H1 (cell line): Measurements from ENCODE around the gene ODAD3. TPM values are rescaled to one million over a fixed set of nuclear protein-coding genes. Genes with fewer than 3 reads are reported as not detected.

ENCODE experiments used
- CTCF ChIA-PET: fragments of 300-600 bp; sonication (Branson Sonifier 250); formaldehyde crosslinking; loops from one replicate; lab custom pipeline; 2021; ENCODE audit not compliant: partially characterized antibody; lab: Charles Lee
- POLR2A ChIA-PET: fragments of 300-600 bp; sonication (Branson Sonifier 250); formaldehyde crosslinking; loops from one replicate; lab custom pipeline; 2021; ENCODE audit warnings: inconsistent platforms; ENCODE audit not compliant: partially characterized antibody; lab: Charles Lee
- DNase-seq, 2 experiments: peaks; one replicate each; pipeline versions ENCODE4 v3.0.0 to v3.0.0-alpha.2; 2010 to 2022; ENCODE audit warnings: low spot score in 2 of 2, low read depth in 1 of 2, mixed read lengths in 1 of 2
- FAIRE-seq: peaks from 2 replicates; lab custom pipeline; 2011; peaks lifted over from hg19 to GRCh38; lab: Jason Lieb, UNC
- H2AFZ ChIP-seq: 2 replicates; pipeline ENCODE4 v1.8.1; 2012; ENCODE audit warnings: low read length, inconsistent platforms
- H2AK5ac ChIP-seq: 2 replicates; pipeline ENCODE4 v1.6.1; 2013; ENCODE audit warnings: low read depth, low read length
- H2BK120ac ChIP-seq: replicated peaks from 2 replicates; pipeline ENCODE3; 2013; ENCODE audit warnings: low read depth, low read length, inconsistent platforms
- H2BK12ac ChIP-seq: 2 replicates; pipeline ENCODE4 v1.6.1; 2013; ENCODE audit warnings: low read depth, low read length
- H2BK15ac ChIP-seq: 2 replicates; pipeline ENCODE4 v1.6.1; 2013; ENCODE audit warnings: low read length
- H2BK20ac ChIP-seq: 2 replicates; pipeline ENCODE4 v1.6.1; 2013; ENCODE audit warnings: low read length
- H2BK5ac ChIP-seq: 2 replicates; pipeline ENCODE4 v1.6.1; 2013; ENCODE audit warnings: low read depth, low read length
- H3K14ac ChIP-seq: 2 replicates; pipeline ENCODE4 v1.6.1; 2013; ENCODE audit warnings: inconsistent platforms; ENCODE audit not compliant: insufficient read length
- H3K18ac ChIP-seq: 2 replicates; pipeline ENCODE4 v1.6.1; 2013; ENCODE audit warnings: low read length; ENCODE audit errors: extremely low read depth
- H3K23ac ChIP-seq: 2 replicates; pipeline ENCODE4 v1.6.1; 2013; ENCODE audit warnings: inconsistent platforms; ENCODE audit not compliant: insufficient read length
- H3K23me2 ChIP-seq: 2 replicates; pipeline ENCODE4 v1.6.1; 2013; ENCODE audit warnings: low read depth, low read length
- H3K27ac ChIP-seq: 2 replicates; pipeline ENCODE4 v1.6.1; 2011; ENCODE audit warnings: low read depth, low read length, inconsistent platforms
- H3K27me3 ChIP-seq, 4 experiments: replicated peaks in 1 of 4; 1 replicate in 1 of 4; 2 replicates in 3 of 4; pipeline versions ENCODE4 v1.6.1 to v1.8.1; 2011 to 2013; ENCODE audit warnings: low read length in 3 of 4, mild to moderate bottlenecking in 3 of 4, inconsistent platforms in 2 of 4, mixed read lengths in 2 of 4, moderate library complexity in 1 of 4; ENCODE audit not compliant: control insufficient read depth in 3 of 4, insufficient read depth in 3 of 4; ENCODE audit errors: extremely low read depth in 1 of 4
- H3K36me3 ChIP-seq, 4 experiments: 2 replicates each; pipeline versions ENCODE4 v1.6.1 to v1.8.1; 2011 to 2013; ENCODE audit warnings: mild to moderate bottlenecking in 4 of 4, low read length in 3 of 4, moderate library complexity in 2 of 4, control low read depth in 1 of 4, inconsistent platforms in 1 of 4; ENCODE audit not compliant: insufficient read depth in 4 of 4, control insufficient read depth in 2 of 4
- H3K4ac ChIP-seq: replicated peaks from 2 replicates; pipeline ENCODE3; 2013; ENCODE audit warnings: low read length, low read depth, mixed read lengths, inconsistent platforms; ENCODE audit not compliant: insufficient read length
- H3K4me1 ChIP-seq, 4 experiments: replicated peaks in 1 of 4; 1 replicate in 1 of 4; 2 replicates in 3 of 4; pipeline versions ENCODE4 v1.6.1 to v1.8.1; 2011 to 2013; ENCODE audit warnings: low read length in 3 of 4, inconsistent platforms in 2 of 4, mixed read lengths in 1 of 4; ENCODE audit not compliant: insufficient read depth in 4 of 4, control insufficient read depth in 3 of 4
- H3K4me2 ChIP-seq, 2 experiments: 2 replicates each; pipeline versions ENCODE4 v1.6.1 to v1.8.1; 2011 to 2013; ENCODE audit warnings: low read depth in 2 of 2, low read length in 2 of 2, control low read depth in 1 of 2, inconsistent platforms in 1 of 2, mild to moderate bottlenecking in 1 of 2; ENCODE audit not compliant: insufficient read depth in 1 of 2
- H3K4me3 ChIP-seq, 4 experiments: fragments of 200-600, 300-600 bp in 1 of 4; sonication (generic), shearing (Covaris generic), sonication (Bioruptor Twin) in 1 of 4; 2 replicates each; pipeline versions ENCODE4 v1.5.1 to v1.8.1; 2011 to 2016; ENCODE audit warnings: low read length in 4 of 4, low read depth in 3 of 4, control low read depth in 2 of 4, inconsistent platforms in 2 of 4, mild to moderate bottlenecking in 2 of 4, mixed read lengths in 1 of 4, moderate library complexity in 1 of 4; ENCODE audit not compliant: insufficient read depth in 2 of 4; ENCODE audit errors: extremely low read depth in 1 of 4
- H3K56ac ChIP-seq: replicated peaks from 2 replicates; pipeline ENCODE3; 2013; ENCODE audit warnings: low read depth, mild to moderate bottlenecking, mixed read lengths, low read length, inconsistent platforms; ENCODE audit not compliant: insufficient read length
- H3K79me1 ChIP-seq: 2 replicates; pipeline ENCODE4 v1.6.1; 2013; ENCODE audit warnings: low read depth, low read length, control low read depth
- H3K79me2 ChIP-seq, 2 experiments: 2 replicates each; pipeline versions ENCODE4 v1.6.1 to v1.8.1; 2012 to 2013; ENCODE audit warnings: low read length in 2 of 2, mild to moderate bottlenecking in 2 of 2, inconsistent platforms in 1 of 2; ENCODE audit not compliant: insufficient read depth in 2 of 2, control insufficient read depth in 1 of 2
- H3K9ac ChIP-seq, 4 experiments: replicated peaks in 1 of 4; 1 replicate in 1 of 4; 2 replicates in 3 of 4; pipeline versions ENCODE4 v1.6.1 to v1.8.1; 2011 to 2013; ENCODE audit warnings: low read depth in 3 of 4, low read length in 3 of 4, control low read depth in 2 of 4, mild to moderate bottlenecking in 2 of 4, moderate library complexity in 2 of 4, inconsistent platforms in 1 of 4; ENCODE audit errors: extremely low read depth in 1 of 4
- H3K9me3 ChIP-seq, 2 experiments: 2 replicates each; pipeline versions ENCODE4 v1.6.1 to v1.8.1; 2012 to 2013; ENCODE audit warnings: mild to moderate bottlenecking in 2 of 2, moderate library complexity in 2 of 2, control low read depth in 1 of 2, inconsistent platforms in 1 of 2, low read depth in 1 of 2, low read length in 1 of 2, mixed read lengths in 1 of 2; ENCODE audit not compliant: insufficient read depth in 2 of 2
- H4K20me1 ChIP-seq, 2 experiments: replicated peaks in 1 of 2; 2 replicates each; pipeline versions ENCODE3 to v1.8.1; 2011 to 2013; ENCODE audit warnings: inconsistent platforms in 2 of 2, low read length in 2 of 2, mild to moderate bottlenecking in 1 of 2; ENCODE audit not compliant: insufficient read depth in 2 of 2, control insufficient read depth in 1 of 2
- H4K5ac ChIP-seq: 2 replicates; pipeline ENCODE4 v1.6.1; 2013; ENCODE audit warnings: low read length, low read depth, mixed read lengths, inconsistent platforms; ENCODE audit not compliant: insufficient read length
- H4K8ac ChIP-seq: 2 replicates; pipeline ENCODE4 v1.8.0; 2013; ENCODE audit warnings: mild to moderate bottlenecking, moderate library complexity, low read length, inconsistent platforms; ENCODE audit not compliant: insufficient read depth; ENCODE audit errors: extremely low read depth
- H4K91ac ChIP-seq: replicated peaks from 2 replicates; pipeline ENCODE3; 2013; ENCODE audit warnings: low read length, mixed read lengths, inconsistent platforms; ENCODE audit not compliant: insufficient read length
- CTCF ChIP-seq, 3 experiments: IDR thresholded peaks; 1 replicate in 2 of 3; 2 replicates in 1 of 3; pipeline versions ENCODE4 v1.5.1 to v1.6.1; 2011; ENCODE audit warnings: low read length in 3 of 3, mild to moderate bottlenecking in 3 of 3, inconsistent platforms in 2 of 3, low read depth in 1 of 3, moderate library complexity in 1 of 3; ENCODE audit not compliant: insufficient read depth in 1 of 3; ENCODE audit errors: control extremely low read depth in 1 of 3
- EP300 ChIP-seq, 2 experiments: IDR thresholded peaks; 1 replicate in 1 of 2; 2 replicates in 1 of 2; pipeline ENCODE4 v1.6.1; 2011 to 2012; ENCODE audit warnings: low read depth in 2 of 2, low read length in 2 of 2, mild to moderate bottlenecking in 2 of 2, borderline replicate concordance in 1 of 2, inconsistent platforms in 1 of 2, moderate library complexity in 1 of 2
- KDM1A ChIP-seq: fragments of 200-600, 300-600 bp; sonication (generic); IDR thresholded peaks from 2 replicates; pipeline ENCODE4 v1.7.1; 2016; ENCODE audit warnings: mild to moderate bottlenecking, low read length, borderline replicate concordance
- RAD21 ChIP-seq, 2 experiments: IDR thresholded peaks in 1 of 2; conservative IDR thresholded peaks in 1 of 2; 2 replicates each; pipeline ENCODE4 v1.6.1; 2011; ENCODE audit warnings: low read depth in 2 of 2, low read length in 2 of 2, improper control_type of control experiment in 1 of 2, inconsistent platforms in 1 of 2, mild to moderate bottlenecking in 1 of 2, moderate library complexity in 1 of 2
- TEAD4 ChIP-seq: IDR thresholded peaks from 2 replicates; pipeline ENCODE4 v1.6.1; 2012; ENCODE audit warnings: low read depth, low read length, inconsistent platforms, mixed read lengths
- WGBS, 2 experiments: shearing (Covaris generic) in 1 of 2; methylation state at CpG; one replicate each; pipeline versions ENCODE4 v1.1.6 to v1.1.7; 2013 to 2015; ENCODE audit warnings: low lambda C conversion rate in 2 of 2, mixed read lengths in 2 of 2, inconsistent platforms in 1 of 2, low coverage in 1 of 2, missing lambda C conversion rate in 1 of 2; ENCODE audit not compliant: insufficient replicate concordance in 2 of 2, insufficient coverage in 1 of 2, insufficient read length in 1 of 2; ENCODE audit errors: extremely low coverage in 1 of 2, missing lambda C conversion rate in 1 of 2; 5-methylcytosine and 5-hydroxymethylcytosine counted together
- polyA plus RNA-seq, 7 experiments: library from polyadenylated mRNA; depleted of rRNA in 3 of 7; stranded (reverse) in 5 of 7; unstranded in 2 of 7; fragments of >200 nt in 5 of 7; fragments of 200-250 nt in 2 of 7; gene quantifications; 1 replicate in 5 of 7; 2 replicates in 1 of 7; 4 replicates in 1 of 7; pipeline versions ENCODE4 v1.2.1 to v1.2.3, GENCODE V29; 2011 to 2013; ENCODE audit warnings: missing spikeins in 2 of 7, mixed read lengths in 2 of 7
- total RNA-seq: library from RNA; stranded (reverse); fragmentation: NEBNext Ultra II Directional; extraction: Animal tissue kit (Norgen Biotek cat#: 25700); gene quantifications from 2 replicates; pipeline ENCODE4 v1.2.1, GENCODE V29; 2021

Gene ODAD3
- total and polyA plus RNA-seq, 2 of the 8 experiments (the other 6 are each of a cell fraction or from before 2014, with no cell fraction given) = 2.1 to 2.2 TPM

- POLR2A ChIA-PET = interaction anchor here (1.7 to 2.7 kb wide), 2 partner anchors 11 to 28 kb away, joined by 5 to 14 read pairs; partner anchors contain the start of gene ELAVL3
- Histone ChIP-seq H4K5ac (peak overlapping the region; percentile 76), H2AFZ (no peak overlapping the region), H3K4me1 (peaks cover 2 to 21% (median 7%) of the 10 kb centered on the region in 4 experiments), H2BK15ac (peak overlapping the region; percentile 99; the same call in 1 of the 2 replicates), H3K14ac (no peak overlapping the region), H2BK120ac (peak overlapping the region; percentile 81), H3K79me2 (no peaks in the 10 kb centered on the region), H3K23me2 (no peaks in the 10 kb centered on the region), H4K91ac (peak overlapping the region; percentile 96), H3K9ac (no peak overlapping the region; a peak in 1 of 7 replicates), H3K23ac (no peak overlapping the region), H2BK5ac (peak overlapping the region; percentile 97), H4K8ac (0 out of 2 replicates have a peak overlapping the region, but pooled peaks have one; percentile 31), H3K56ac (no peak overlapping the region), H3K4ac (peak overlapping the region; percentile 93), H4K20me1 (peaks cover 0 to 2% of the 10 kb centered on the region in 2 experiments), H3K36me3 (peaks cover under 1 to 13% (median 8%) of the 10 kb centered on the region in 4 experiments; a peak in 5 of 8 replicates), H2BK12ac (peak overlapping the region; percentile 99; the same call in 1 of the 2 replicates), H2AK5ac (peak overlapping the region; percentile 98), H3K4me3 (no peak overlapping the region), H3K79me1 (no peaks in the 10 kb centered on the region), H3K9me3 (no peaks in the 10 kb centered on the region), H3K4me2 (no peak overlapping the region; a peak in 1 of 4 replicates), H3K27ac (no peak overlapping the region), H3K18ac (0 out of 2 replicates have a peak overlapping the region, but pooled peaks have one; percentile 34), H3K27me3 (no peaks in the 10 kb centered on the region), H2BK20ac (peak overlapping the region; percentile 91)
- peak; percentile 34 to 56; a peak in 3 of 4 replicates for TF ChIP-seq RAD21 (IDR thresholded peaks at IDR 0.05 in 1 of 2, conservative IDR thresholded peaks at IDR 0.05 in 1 of 2; ENCODE audit: low read depth in 2 of 2, low read length in 2 of 2)
- TF ChIP-seq TEAD4 = peak; percentile 74; the same call in 1 of the 2 replicates
- TF ChIP-seq EP300 (IDR thresholded peaks at IDR 0.05; ENCODE audit: borderline replicate concordance in 1 of 2, low read depth in 2 of 2, low read length in 2 of 2) = no peak
- peak; percentile 66 to 81 (median 69) for TF ChIP-seq CTCF (IDR thresholded peaks at IDR 0.05; ENCODE audit: control extremely low read depth in 1 of 3, insufficient read depth in 1 of 3, low read depth in 1 of 3, low read length in 3 of 3)
- TF ChIP-seq KDM1A = no peak
- CTCF ChIA-PET = interaction anchor here (0.6 to 2.7 kb wide), 8 partner anchors 11 to 118 kb away, joined by 3 to 15 read pairs (median 4); no protein-coding TSS in a partner anchor
- DNase-seq = peak in 1 of 2 experiments; percentile 70
- peak; percentile 42 for FAIRE-seq
- WGBS, 2 experiments = 92% methylated on average over 15 of the region's 27 CpGs; no CpG with 5 or more reads in 1 of the 2 experiments
These were observed 18.8 kb upstream of the ODAD3 start for GRCh38 chr19:11453468-11454341.
